GM20431 (cell line): ENCODE measurements around the gene LIMK1.

Experiments
- in situ Hi-C: fragments of 300-500 bp; cut with MseI, MboI; formaldehyde crosslinking; loops from one replicate; pipeline ENCODE4 v1.15.0; 2020; ENCODE audit warnings: low sequenced_read_pairs; ENCODE audit not compliant: unreplicated experiment

Gene LIMK1

DNA sequence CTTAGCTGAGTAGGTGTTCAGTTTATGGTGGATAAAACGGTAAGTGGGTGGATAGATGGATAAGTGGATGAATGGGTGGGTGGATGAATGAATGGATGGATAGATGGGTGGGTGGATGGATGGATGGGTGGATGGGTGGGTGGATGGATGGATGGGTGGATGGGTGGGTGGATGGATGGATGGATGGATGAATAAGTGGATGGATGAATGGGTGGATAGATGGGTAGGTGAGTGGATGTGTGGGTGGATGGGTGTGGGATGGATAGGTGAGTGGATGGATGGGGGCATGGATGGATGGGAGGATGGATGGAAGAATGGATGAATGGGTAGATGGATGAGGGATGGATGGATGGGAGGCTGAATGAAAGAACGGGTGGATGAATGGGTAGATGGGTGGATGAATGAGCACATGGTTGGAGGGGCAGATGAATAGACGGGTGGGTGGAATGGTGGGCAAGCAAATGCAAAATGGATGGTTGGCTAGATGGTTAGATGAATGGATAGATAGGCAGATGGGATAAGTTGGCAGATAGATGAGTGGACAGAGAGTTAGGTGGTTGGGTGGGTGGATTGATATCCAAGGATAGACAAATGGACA, 29.9 kb upstream of the LIMK1 start:
- in situ Hi-C loops: no loop called here

DNA sequence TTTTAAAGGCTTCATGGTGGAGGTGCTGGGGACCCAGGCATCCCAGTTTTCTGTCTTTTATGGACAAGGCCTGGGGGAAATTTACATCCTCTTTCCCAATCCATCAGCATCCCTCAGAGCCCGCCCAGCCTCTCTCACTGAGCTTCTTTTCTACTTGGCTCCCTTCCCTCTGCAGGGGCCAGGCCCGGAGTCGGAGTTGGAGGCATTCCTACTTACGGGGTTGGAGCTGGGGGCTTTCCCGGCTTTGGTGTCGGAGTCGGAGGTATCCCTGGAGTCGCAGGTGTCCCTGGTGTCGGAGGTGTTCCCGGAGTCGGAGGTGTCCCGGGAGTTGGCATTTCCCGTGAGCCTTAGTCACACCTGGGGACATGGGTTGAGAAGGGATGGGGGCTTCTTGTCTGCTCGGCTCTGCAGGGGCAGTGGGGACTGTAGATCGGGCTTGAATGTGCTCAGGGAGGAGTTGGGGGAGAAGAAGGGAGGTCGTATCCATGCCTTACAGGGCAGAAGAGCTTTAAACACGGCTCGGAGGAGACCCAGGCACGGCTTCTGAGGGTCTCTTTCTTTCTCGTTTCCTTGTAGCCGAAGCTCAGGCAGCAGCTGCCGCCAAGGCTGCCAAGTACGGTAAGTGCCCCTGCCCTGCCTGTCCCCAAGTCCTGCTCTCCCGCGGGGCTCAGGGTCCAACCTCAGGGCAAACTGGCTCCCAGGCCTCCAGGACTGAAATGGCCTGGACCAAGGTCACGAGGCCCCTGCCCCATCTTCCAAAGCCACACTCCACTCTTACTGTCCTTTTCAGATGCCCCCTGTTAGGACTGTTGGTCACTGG, 27.3 kb upstream of the LIMK1 start:
- in situ Hi-C loops: no loop called here

DNA sequence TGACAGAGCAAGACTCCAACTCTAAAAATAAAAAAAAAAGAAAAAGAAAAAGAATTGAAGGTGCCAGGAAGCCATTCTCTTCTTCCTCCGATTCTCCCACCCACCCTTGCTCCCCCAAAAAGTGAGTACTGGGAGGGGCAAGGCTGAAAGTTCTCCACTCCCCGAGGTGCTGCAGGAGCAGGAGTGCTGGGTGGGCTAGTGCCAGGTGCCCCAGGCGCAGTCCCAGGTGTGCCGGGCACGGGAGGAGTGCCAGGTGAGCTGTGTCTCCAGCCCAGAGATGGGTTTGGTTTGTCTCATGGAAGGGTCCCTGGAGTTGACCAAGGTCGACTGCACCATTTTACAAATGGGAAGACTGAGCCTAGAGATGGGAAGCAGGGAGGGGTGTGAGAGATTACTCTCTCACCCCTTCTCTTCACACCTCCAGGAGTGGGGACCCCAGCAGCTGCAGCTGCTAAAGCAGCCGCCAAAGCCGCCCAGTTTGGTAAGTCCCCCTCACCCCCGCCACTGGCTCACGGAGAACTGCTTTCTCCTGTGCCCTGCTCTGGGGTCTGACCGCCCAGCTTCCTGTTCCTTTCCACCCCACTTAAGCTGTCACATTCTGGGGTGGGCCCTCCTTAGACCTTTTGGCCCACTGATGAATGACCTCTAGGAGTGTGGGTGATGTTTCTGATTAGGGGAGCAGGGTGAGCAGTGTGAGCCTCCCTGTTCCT, 26.2 kb upstream of the LIMK1 start:
- in situ Hi-C loops: no loop called here

DNA sequence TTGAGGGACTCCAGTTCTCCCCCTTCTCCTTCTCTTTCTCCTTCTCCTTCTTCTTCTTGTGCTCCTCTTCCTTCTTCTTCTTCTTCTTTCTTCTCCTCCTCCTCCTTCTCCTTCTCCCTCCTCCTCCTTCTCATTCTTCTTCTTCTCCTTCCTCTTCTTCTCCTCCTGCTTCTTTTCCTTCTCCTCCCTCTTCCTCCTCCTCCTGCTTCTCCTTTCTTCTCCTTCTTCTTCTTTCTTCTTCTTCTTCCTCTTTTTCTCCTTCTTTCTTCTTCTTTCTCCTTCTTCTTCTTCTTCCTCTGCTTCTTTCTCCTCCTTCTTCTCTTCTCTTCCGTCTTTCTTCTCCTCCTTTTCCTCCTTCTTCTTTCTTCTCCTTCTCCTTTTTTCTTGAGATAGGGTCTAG, 25.6 kb upstream of the LIMK1 start:
- in situ Hi-C loops: no loop called here

DNA sequence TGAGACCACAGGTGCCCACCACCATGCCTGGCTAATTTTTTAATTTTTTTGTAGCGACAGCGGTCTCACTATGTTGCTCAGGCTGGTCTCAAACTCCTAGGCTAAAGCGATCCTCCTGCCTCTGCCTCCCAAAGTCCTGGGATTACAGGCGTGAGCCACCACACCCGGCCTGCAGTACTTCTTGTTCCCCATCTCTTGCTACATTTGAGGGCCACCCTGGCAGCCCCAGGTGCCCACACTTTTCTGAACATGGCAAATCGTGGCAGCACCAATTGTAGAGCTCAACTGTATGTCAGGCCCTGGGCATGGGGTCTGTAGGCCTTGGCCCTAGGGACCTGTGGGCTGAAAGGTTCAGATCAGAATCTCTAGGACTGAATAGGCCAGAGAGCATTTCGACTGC, 25.1 kb upstream of the LIMK1 start:
- in situ Hi-C loops: no loop called here

DNA sequence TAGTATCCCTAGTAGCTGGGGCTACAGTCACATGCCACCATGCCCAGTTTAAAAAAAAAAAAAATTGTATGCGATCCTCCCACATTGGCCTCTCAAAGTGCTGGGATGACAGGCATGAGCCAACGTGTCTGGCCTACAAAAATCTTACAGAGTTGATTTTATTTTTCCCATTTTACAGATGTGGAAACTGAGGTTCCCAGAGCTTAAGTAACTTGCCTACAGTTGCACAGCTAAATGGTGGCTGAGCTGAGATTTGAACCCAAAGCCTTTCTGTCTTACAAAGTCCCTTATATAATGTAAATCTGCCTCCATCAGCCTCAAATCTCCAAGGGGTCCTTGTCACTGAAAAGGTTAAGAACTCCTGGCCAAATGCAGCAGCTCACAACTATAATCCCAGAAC, 24.6 kb upstream of the LIMK1 start:
- in situ Hi-C loops: no loop called here

DNA sequence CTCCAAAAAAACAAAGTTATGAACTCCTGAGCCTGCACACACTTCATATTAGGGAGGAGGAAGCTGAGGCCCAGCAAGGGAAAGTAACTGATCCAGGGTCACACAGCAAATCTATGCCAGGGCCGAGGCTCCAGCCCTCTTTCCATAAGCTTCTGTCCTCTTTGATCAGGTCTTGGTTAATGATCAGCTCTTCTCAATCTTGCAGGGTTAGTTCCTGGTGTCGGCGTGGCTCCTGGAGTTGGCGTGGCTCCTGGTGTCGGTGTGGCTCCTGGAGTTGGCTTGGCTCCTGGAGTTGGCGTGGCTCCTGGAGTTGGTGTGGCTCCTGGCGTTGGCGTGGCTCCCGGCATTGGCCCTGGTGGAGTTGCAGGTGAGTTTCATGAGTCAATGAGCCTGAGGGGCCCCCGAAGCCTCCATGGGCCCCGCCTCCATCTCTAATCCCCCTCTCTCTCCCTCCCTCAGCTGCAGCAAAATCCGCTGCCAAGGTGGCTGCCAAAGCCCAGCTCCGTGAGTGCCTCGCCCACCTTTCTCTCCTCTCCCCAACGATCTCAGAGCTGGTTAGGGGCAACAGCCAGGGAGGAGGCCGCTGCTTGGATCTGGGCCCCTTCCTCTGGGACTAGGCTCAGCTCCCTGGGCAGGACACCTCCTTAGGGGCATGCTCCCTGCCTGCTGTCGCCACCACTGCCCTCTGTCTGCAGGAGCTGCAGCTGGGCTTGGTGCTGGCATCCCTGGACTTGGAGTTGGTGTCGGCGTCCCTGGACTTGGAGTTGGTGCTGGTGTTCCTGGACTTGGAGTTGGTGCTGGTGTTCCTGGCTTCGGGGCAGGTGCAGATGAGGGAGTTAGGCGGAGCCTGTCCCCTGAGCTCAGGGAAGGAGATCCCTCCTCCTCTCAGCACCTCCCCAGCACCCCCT, 23.7 kb upstream of the LIMK1 start:
- in situ Hi-C loops: no loop called here

DNA sequence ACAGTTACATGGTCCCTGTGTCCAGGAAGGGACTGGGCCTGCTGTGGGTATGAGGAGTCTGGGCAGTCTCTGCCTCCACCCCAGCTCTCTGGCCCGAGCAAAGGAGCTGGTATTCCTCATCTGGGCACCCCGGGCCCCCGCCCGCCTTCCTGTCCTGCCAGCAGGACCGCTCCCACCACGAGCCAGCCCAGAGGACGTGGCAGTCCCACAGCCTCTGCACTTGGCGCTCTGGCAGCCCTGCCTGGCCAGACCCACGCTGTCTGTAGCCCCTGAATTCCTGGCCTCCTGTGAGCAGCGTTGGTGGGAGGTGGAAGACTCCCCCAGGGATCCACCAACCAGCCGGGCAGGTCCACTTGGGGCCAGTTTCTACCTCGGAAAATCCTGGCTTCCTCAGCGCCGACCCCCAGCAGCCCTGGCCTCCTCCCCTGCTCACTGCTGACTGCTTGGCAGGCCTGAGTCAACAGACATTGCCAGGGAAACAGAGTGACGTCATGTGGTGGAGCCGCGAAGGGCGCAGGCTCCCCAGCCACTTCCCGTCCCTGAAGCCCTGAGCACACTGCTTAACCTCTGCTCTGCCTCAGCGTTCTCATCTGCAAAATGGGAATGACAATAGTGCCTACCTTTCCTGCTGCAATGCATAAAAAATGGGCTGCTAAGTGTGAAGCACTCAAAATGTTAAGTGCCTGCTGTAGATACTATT, 21.6 kb upstream of the LIMK1 start:
- in situ Hi-C loops: no loop called here

DNA sequence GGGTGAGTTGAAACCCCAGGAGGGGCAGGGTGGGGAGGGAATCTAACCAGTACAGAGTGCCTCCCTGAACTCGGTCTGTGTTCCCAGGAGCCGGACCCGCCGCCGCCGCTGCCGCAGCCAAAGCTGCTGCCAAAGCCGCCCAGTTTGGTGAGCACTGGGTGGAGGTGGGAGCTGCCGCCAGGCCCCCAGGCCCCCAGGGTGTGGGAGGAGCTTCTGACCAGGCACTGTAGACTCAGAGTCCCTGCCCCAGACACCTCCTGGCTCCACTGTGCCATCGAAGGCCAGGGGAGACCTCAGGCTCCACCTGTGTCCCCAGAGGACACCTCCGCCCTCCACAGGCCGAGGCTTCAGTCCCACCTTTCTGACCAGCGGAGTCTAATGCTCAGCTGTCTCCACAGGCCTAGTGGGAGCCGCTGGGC, 20.4 kb upstream of the LIMK1 start:
- in situ Hi-C loops: no loop called here

DNA sequence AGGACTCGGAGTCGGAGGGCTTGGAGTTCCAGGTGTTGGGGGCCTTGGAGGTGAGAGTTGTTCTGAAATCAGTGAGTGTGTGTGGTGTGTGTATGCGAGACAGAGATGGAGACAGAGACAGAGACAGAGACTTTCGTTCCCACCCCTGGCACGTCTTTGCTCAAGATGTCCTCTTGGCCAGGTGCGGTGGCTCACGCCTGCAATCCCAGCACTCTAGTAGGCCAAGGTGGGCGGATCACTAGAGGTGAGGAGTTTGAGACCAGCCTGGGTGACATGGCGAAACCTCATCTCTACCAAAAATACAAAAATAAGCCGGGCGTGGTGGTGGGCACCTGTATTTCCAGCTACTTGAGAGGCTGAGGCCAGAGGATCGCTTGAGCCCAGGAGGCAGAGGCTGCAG, 20.0 kb upstream of the LIMK1 start:
- in situ Hi-C loops: no loop called here

DNA sequence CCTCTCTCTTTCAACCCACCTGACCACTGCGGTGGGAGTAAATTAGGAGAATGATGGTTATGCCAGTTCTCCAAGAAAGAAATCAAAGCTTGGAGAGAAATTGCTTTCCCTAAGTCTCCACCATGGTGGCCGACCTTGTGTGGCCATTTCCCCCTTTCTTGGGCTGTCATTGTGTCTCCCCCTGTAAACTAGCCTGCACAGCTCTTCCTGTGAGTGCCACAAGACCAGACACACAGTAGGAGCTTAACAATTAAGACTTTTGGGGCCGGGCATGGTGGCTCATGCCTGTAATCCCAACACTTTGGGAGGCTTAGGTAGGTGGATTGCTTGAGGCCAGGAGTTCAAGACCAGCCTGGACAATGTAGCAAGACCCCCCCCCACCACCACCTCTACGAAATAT, 18.9 kb upstream of the LIMK1 start:
- in situ Hi-C loops: no loop called here

DNA sequence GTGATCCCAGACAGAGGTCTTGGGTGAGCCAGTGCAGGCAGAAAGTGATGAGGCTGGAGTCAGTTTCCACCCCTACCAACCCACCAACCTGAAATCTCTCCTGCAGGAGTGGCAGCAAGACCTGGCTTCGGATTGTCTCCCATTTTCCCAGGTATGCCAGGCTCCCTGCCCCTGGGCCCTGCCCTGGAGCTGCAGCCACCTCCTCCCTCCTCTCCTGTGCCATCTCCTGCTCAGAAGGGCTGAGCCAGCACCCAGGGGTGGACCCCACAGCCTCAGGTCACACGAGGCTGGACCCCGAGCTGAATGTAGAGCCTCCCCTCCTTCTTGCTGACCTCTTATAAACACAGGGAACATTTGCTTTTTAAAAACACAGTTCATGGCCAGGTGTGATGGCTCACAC, 17.0 kb upstream of the LIMK1 start:
- in situ Hi-C loops: no loop called here

DNA sequence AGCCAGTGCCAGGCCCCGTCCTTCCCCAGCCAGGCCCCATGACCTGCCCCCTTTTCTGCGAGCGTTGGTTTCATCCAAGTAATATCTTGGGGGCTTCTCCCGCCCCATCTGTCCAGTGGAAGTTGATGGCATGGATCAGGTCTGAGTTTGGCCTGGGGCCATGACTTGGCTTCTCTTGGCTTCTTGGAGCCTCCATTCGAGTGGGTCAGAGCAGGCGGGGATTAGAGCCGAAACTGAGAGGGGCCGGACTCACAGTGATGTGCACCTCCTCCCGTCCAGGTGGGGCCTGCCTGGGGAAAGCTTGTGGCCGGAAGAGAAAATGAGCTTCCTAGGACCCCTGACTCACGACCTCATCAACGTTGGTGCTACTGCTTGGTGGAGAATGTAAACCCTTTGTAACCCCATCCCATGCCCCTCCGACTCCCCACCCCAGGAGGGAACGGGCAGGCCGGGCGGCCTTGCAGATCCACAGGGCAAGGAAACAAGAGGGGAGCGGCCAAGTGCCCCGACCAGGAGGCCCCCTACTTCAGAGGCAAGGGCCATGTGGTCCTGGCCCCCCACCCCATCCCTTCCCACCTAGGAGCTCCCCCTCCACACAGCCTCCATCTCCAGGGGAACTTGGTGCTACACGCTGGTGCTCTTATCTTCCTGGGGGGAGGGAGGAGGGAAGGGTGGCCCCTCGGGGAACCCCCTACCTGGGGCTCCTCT, 15.1 kb upstream of the LIMK1 start:
- in situ Hi-C loops: no loop called here

DNA sequence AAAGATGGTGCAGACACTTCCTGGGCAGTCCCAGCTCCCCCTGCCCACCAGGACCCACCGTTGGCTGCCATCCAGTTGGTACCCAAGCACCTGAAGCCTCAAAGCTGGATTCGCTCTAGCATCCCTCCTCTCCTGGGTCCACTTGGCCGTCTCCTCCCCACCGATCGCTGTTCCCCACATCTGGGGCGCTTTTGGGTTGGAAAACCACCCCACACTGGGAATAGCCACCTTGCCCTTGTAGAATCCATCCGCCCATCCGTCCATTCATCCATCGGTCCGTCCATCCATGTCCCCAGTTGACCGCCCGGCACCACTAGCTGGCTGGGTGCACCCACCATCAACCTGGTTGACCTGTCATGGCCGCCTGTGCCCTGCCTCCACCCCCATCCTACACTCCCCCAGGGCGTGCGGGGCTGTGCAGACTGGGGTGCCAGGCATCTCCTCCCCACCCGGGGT, 14.5 kb upstream of the LIMK1 start:
- in situ Hi-C loops: no loop called here

DNA sequence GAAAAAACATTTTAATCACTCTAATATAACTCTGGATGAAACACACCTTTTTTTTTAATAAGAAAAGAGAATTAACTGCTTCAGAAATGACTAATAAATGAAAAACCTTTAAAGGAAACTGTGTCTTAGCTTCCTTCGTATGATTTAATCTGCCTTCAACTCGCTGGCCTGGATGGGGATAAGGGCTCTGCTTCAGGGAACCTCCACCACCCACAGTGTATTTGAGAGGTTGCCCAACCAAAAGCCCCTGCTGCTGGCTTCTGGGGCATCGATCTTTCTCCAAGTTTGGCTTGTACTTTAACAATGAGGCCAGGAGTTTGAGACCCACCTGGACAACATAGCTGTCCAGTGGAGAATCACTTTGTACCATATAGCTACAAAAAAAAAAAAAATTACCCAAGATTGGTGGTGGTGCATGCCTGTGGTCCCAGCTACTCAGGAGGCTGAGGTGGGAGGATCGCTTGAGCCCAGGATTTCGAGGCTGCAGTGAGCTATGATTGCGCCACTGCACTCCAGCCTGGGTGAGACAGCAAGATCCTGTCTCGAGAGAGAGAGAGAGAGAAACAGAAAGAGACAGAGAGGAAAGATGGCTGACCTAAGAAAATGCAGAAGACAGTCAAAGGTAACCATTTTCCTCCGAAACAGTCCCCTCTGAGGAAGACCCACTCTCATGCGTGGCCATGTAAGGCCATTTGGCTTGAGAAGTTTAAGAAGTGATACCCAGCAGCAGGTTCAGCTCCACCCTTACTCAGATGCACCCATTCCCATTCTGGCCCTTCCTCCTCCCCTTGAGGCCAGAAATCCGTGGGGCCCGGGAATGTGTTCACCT, 13.6 kb upstream of the LIMK1 start:
- in situ Hi-C loops: no loop called here

DNA sequence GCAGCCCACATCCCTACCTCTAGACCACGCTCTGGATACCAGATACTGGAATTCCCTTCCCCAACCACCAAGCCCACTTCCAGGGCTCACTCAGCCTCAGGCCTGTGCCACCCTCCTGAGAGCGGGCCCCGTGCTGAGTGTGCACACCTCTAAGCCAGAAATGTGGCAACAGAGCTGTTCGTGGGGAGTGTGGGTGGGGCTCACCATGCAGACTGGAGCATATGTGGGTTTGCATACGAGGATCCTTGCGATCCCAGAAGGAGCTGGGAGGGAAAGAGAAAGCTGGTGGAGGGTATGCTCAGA, 13.0 kb upstream of the LIMK1 start:
- in situ Hi-C loops: no loop called here

DNA sequence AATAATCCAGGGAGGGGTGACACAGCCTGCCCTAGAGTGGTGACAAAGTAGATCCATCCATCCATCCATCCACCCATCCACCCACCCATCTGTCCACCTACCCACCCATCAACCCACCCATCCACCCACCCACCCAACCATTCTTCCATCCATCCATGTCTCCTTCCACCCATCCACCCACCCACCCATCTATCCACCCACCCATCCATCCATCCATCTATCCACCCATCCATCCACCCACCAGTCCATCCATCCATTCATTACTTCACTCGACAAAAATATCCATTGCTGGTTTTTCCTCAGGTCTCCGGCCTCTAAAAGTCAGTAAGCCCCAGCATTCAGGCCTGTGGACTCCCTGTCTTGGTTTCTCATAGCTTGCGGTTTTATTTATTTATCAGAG, 12.5 kb upstream of the LIMK1 start:
- in situ Hi-C loops: no loop called here

DNA sequence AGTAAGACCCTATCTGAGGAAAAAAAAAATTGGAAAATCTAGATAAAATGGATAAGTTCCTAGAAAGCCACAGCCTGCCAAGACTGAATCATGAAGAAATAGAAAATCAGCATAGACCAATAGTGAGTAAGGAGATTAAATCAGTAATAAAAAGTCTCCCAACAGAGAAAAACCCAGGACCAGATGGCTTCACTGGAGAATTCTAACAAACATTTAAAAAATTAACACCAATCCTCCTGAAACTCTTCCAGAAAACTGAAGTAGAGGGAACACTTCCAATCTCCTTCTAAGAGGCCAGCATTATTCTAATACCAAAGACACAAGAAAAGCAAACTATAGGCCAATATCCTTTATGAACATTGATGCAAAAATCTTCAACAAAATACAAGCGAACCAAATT, 8.8 kb upstream of the LIMK1 start:
- in situ Hi-C loops: no loop called here
